Activated effector memory CD4-positive, alpha-beta T cell treated with anti-CD3 and anti-CD28 coated beads, Interleukin-2, amount 50 U/mL, for 16 hours (primary cell): Measurements from ENCODE around the gene ST6GALNAC3.

Experiments used
- DNase-seq: peaks from one replicate; pipeline ENCODE4 v3.0.0-alpha.2; 2020

The ST6GALNAC3 gene

GRCh38 chr1:76470166-76470565, 395.6 kb downstream of the ST6GALNAC3 start:
- DNase-seq, result no peak

GRCh38 chr1:76471536-76471935, 397.0 kb downstream of the ST6GALNAC3 start:
- DNase-seq, result no peak

- no peak for DNase-seq
Measured at GRCh38 chr1:76473591-76473990, 399.0 kb downstream of the ST6GALNAC3 start.

GRCh38 chr1:76474922-76475321, 400.4 kb downstream of the ST6GALNAC3 start:
- DNase-seq, result no peak

- DNase-seq, result no peak
Measured at GRCh38 chr1:76477156-76477555, 402.6 kb downstream of the ST6GALNAC3 start.

GRCh38 chr1:76480827-76481226, 406.3 kb downstream of the ST6GALNAC3 start:
- no peak for DNase-seq

GRCh38 chr1:76481672-76482071, 407.1 kb downstream of the ST6GALNAC3 start:
- no peak for DNase-seq

- no peak for DNase-seq
Measured at GRCh38 chr1:76482272-76482671, 407.7 kb downstream of the ST6GALNAC3 start.

- DNase-seq, result no peak
Measured at GRCh38 chr1:76491737-76492136, 417.2 kb downstream of the ST6GALNAC3 start.

- DNase-seq, result no peak
Measured at GRCh38 chr1:76492752-76493430, 418.3 kb downstream of the ST6GALNAC3 start.

GRCh38 chr1:76494807-76495206, 420.3 kb downstream of the ST6GALNAC3 start:
- DNase-seq, result no peak

- DNase-seq, result no peak
Measured at GRCh38 chr1:76496871-76497270, 422.3 kb downstream of the ST6GALNAC3 start.

- no peak for DNase-seq
Measured at GRCh38 chr1:76500116-76500515, 425.6 kb downstream of the ST6GALNAC3 start.

GRCh38 chr1:76501136-76501535, 426.6 kb downstream of the ST6GALNAC3 start:
- DNase-seq, result no peak

GRCh38 chr1:76501586-76502219, 427.2 kb downstream of the ST6GALNAC3 start:
- DNase-seq, result no peak

- no peak for DNase-seq
Measured at GRCh38 chr1:76503100-76503499, 428.6 kb downstream of the ST6GALNAC3 start.

- no peak for DNase-seq
Measured at GRCh38 chr1:76503736-76504135, 429.2 kb downstream of the ST6GALNAC3 start.

- DNase-seq, result no peak
Measured at GRCh38 chr1:76507376-76507775, 432.8 kb downstream of the ST6GALNAC3 start.

- DNase-seq, result no peak
Measured at GRCh38 chr1:76508871-76509270, 434.3 kb downstream of the ST6GALNAC3 start.

- DNase-seq, result no peak
Measured at GRCh38 chr1:76510672-76511557, 436.4 kb downstream of the ST6GALNAC3 start.

- no peak for DNase-seq
Measured at GRCh38 chr1:76511558-76512179, 437.1 kb downstream of the ST6GALNAC3 start.

GRCh38 chr1:76530953-76531352, 456.4 kb downstream of the ST6GALNAC3 start:
- no peak for DNase-seq

- no peak for DNase-seq
Measured at GRCh38 chr1:76541618-76542017, 467.1 kb downstream of the ST6GALNAC3 start.
